AG04449 (cell line): ENCODE measurements around the gene COQ6.
"Not testable (repeated sequence)": the region's sequence is repeated elsewhere in the genome, so short reads cannot be mapped to it uniquely, and the experiment has no call there.

Experiments
- CTCF ChIA-PET: fragments of 350-600 bp; formaldehyde crosslinking; extraction: SDS; loops from one replicate; lab custom pipeline; 2021; ENCODE audit warnings: antibody characterized with exemption; lab: Yijun Ruan, JAX
- POLR2A ChIA-PET: fragments of 400-600, 350-600 bp; formaldehyde crosslinking; extraction: SDS; loops from one replicate; lab custom pipeline; 2020; ENCODE audit warnings: antibody characterized with exemption, inconsistent platforms; lab: Yijun Ruan, JAX
- DNase-seq: peaks from one replicate; pipeline ENCODE4 v3.0.0-alpha.2; 2010; ENCODE audit warnings: low read depth, low spot score
- H3K4me3 ChIP-seq: 2 replicates; pipeline ENCODE4 v1.5.1; 2011; ENCODE audit warnings: low read depth, mild to moderate bottlenecking, control low read depth, low read length
- TF ChIP-seq, protein P1 (sequence below): IDR thresholded peaks from one replicate; pipeline ENCODE4 v1.5.1; 2011; ENCODE audit warnings: mild to moderate bottlenecking, moderate library complexity, low read length, control low read depth, inconsistent platforms; ENCODE audit not compliant: insufficient read depth; ENCODE audit errors: missing control alignments

COQ6 gene

DNA sequence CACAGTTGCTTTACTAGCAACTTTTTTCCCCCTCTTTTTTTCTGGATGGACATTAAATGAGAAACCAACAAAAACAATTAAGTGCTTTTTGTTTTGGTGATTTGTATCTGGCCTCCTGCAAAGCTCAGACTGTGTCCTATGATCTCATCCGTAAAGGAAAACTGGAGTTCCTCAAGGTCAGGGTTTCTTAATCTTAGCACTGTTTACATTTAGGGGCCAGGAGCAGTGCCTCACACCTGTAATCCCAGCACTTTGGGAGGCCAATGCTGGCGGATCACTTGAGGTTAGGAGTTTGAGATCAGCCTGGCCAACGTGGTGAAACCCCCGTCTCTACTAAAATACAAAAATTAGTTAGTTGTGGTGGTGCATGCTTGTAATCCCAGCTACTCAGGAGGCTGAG, 41.0 kb downstream of the COQ6 start:
- CTCF ChIA-PET, result no interaction called here
- TF ChIP-seq, protein P1, sequence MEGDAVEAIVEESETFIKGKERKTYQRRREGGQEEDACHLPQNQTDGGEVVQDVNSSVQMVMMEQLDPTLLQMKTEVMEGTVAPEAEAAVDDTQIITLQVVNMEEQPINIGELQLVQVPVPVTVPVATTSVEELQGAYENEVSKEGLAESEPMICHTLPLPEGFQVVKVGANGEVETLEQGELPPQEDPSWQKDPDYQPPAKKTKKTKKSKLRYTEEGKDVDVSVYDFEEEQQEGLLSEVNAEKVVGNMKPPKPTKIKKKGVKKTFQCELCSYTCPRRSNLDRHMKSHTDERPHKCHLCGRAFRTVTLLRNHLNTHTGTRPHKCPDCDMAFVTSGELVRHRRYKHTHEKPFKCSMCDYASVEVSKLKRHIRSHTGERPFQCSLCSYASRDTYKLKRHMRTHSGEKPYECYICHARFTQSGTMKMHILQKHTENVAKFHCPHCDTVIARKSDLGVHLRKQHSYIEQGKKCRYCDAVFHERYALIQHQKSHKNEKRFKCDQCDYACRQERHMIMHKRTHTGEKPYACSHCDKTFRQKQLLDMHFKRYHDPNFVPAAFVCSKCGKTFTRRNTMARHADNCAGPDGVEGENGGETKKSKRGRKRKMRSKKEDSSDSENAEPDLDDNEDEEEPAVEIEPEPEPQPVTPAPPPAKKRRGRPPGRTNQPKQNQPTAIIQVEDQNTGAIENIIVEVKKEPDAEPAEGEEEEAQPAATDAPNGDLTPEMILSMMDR, result no peak
- DNase-seq, result no peak
- no peak overlapping the region for H3K4me3 ChIP-seq
- POLR2A ChIA-PET, result no interaction called here

DNA sequence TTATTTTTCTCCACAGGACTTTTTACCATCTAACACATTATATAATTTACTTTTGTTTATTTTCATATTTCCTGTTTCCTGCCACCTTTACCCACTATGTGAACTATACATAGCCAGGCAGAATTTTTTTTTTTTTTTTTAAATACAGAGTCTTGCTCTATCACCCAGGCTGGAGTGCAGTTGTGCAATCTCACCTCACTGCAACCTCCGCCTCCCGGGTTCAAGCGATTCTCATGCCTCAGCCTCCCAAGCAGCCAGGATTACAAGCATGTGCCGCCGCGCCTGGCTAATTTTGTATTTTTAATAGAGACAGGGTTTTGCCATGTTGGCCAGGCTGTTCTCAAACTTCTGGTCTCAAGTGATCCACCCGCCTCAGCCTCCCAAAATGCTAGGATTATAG, 44.8 kb downstream of the COQ6 start:
- POLR2A ChIA-PET, H3K4me3 ChIP-seq, CTCF ChIA-PET, DNase-seq: not testable (repeated sequence)

DNA sequence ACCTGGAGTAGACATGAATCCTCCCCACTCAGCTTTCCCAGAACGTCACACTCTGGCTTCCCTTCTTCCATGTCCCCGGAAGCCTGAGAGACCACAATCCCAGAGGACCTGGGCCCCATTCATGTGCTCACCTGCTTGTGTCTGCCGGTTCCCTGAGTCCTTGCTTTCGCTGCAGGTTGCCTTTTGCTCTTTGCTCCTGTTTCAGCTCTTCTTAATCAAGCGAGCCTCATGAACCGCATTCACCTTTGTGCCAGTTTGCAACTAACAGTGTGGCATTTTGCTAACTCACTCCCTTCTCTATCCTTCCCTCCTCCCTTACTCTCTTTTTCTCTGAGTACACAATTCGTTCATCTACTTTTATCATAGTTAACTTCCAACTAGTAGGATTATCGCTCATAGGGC, 45.9 kb downstream of the COQ6 start:
- POLR2A ChIA-PET, result no interaction called here

DNA sequence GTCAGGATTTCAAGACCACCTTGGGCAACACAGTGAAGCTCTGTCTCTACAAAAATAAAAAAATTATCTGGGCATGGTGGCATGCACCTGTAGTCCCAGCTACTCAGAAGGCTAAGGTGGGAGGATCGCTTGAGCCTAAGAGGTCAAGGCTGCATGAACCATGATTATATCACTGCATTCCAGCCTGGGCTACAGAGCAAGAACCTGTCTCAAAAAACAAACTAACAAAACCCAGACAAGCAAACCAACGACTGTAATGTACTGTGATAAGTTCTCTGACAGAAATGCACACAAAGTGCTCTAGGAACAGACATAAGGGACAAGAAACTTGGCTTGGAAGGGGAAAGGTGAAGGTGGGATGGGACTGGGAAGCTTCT, 46.6 kb downstream of the COQ6 start:
- TF ChIP-seq, protein P1, result no peak
- CTCF ChIA-PET, result no interaction called here
- POLR2A ChIA-PET, result no interaction called here
- no peak overlapping the region for H3K4me3 ChIP-seq
- DNase-seq, result no peak

More for the DNA sequence above, 45.9 kb downstream of the COQ6 start:
- CTCF ChIA-PET, result no interaction called here
- no peak for DNase-seq
- TF ChIP-seq, protein P1, result no peak
- no peak overlapping the region for H3K4me3 ChIP-seq

DNA sequence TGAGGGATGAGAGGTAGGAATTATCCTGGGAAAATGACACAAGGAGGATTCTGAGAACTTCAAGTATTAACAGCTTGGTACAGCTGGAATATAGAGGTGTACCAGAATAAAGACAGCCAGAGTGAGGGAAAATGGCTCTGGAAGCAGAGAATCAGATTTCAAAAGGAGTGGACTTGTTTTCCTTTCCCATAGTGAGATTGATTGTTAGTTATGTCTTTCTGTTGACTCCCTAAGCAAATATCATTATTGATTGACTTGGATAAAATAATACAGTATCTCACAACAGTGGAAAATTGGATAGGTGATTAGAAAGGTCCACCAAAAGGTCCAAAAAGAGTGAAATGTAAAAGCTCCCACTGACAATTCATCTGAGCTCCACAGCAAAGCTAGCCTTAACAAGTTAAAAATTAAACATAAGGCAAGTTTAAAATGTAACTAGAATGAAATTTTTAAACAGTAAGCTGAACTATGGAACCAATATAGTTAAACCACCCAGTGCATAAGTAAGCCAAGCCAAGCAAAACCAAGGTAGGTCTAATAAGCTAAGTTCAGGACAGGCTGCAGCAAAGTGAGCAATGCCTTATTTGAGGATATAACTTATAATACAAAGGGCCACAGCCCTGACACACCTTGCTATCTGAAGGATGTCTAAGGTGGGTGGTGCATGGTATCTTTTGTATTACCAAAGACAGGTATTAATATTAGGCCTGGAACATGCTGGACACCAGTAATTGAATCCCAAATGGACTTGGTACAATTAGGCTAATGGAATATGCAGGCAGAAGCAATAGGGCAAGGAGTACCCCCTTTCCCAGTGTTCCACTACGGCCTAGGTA, 47.2 kb downstream of the COQ6 start:
- TF ChIP-seq, protein P1, result no peak
- no peak overlapping the region for H3K4me3 ChIP-seq
- no peak for DNase-seq
- CTCF ChIA-PET, result no interaction called here
- POLR2A ChIA-PET, result no interaction called here

DNA sequence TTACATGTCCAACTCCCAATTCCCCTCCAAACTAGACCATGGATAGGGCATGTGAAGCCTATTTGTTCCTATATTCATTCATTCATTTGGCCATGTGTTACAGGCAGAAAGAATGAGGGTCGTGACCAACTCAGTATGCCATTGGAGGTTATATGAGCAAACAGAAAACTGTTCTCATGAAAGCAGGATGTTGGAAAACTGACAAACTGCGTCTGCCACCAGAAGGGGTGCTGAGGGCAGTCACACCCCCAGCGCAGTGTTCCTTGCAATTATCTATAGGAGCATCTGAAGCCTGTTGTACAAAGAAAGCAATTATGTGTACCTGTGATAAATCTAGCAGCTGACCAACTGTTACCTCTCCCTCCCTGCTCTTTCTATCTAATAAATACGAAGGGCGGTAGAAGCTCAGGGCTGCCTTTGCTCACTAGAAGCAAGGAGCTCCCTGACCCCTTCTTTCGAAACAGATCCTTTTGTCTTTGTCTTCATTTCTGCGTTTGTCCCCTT, 47.9 kb downstream of the COQ6 start:
- POLR2A ChIA-PET, result interaction anchor here (0.5 kb wide), 1 partner anchor 86 kb away, joined by 3 read pairs; no protein-coding TSS in a partner anchor
- CTCF ChIA-PET, result no interaction called here
- no peak overlapping the region for H3K4me3 ChIP-seq
- no peak for DNase-seq
- TF ChIP-seq, protein P1, result no peak
